Measurements from ENCODE around the gene DIO3. TPM values are rescaled to one million over a fixed set of nuclear protein-coding genes. Genes with fewer than 3 reads are reported as not detected.

Gene DIO3
- total and polyA plus RNA-seq, 2 of the 4 experiments (the other 2 are of a cell fraction): not detected

- CTCF ChIA-PET: no interaction called here
Measured at GRCh38 chr14:101582294-101582693, 21.0 kb downstream of the DIO3 start.

More at GRCh38 chr14:101582294-101582693, 21.0 kb downstream of the DIO3 start:
- intact Hi-C loops (cut with micrococcal nuclease) (no loop called here), in situ Hi-C loops (cut with MboI; ENCODE audit: low sequenced_read_pairs) (no loop called here), dilution Hi-C loops (cut with HindIII; ENCODE audit: low sequenced_read_pairs, unreplicated experiment) (no loop called here)
- Histone ChIP-seq H3K18ac (ENCODE audit: low read depth, low read length) (no peak overlapping the region), H4K20me1 (ENCODE audit: insufficient read depth, low read length) (no peaks in the 10 kb centered on the region), H3K9ac (ENCODE audit: low read depth, low read length) (no peak overlapping the region), H3K23ac (ENCODE audit: low read depth, low read length) (no peak overlapping the region), H3K4me2 (ENCODE audit: low read depth, low read length) (no peak overlapping the region), H2AK5ac (ENCODE audit: low read depth, low read length) (no peak overlapping the region), H2AFZ (replicated peaks; ENCODE audit: low read length, poor library complexity) (no peak overlapping the region), H3K4me3 (ENCODE audit: insufficient read depth, low read depth, low read length) (no peak overlapping the region), H4K91ac (ENCODE audit: insufficient read depth, low read depth, low read length) (no peak overlapping the region), H3K4me1 (ENCODE audit: control insufficient read depth, insufficient read depth, low read length) (no peaks in the 10 kb centered on the region), H3K56ac (ENCODE audit: extremely low read depth, insufficient read depth, low read length) (no peak overlapping the region), H3K14ac (replicated peaks; ENCODE audit: low read depth, low read length) (no peak overlapping the region), H2BK120ac (ENCODE audit: low read depth, low read length) (no peak overlapping the region), H2BK5ac (ENCODE audit: low read depth, low read length, poor library complexity, severe bottlenecking) (no peak overlapping the region), H2AK9ac (replicated peaks; ENCODE audit: low read depth, low read length, poor library complexity) (no peak overlapping the region), H3K9me3 (ENCODE audit: control insufficient read depth, insufficient read depth, low read length) (no peaks in the 10 kb centered on the region; the same call in 1 of the 2 replicates), H3K79me1 (ENCODE audit: low read depth in 1 of 2, low read length in 2 of 2) (no peaks in the 10 kb centered on the region), H3K36me3 (ENCODE audit: control insufficient read depth, insufficient read depth, low read length) (no peaks in the 10 kb centered on the region), H3K4ac (ENCODE audit: low read depth, low read length) (no peak overlapping the region), H3K27ac (ENCODE audit: insufficient read depth, low read length) (no peak overlapping the region), H4K5ac (ENCODE audit: low read depth, low read length) (no peak overlapping the region), H3K27me3 (ENCODE audit: control insufficient read depth, insufficient read depth, low read length) (peaks cover 32% of the 10 kb centered on the region), H2BK20ac (ENCODE audit: low read depth, low read length) (no peak overlapping the region), H3K9me1 (ENCODE audit: insufficient read depth, low read length) (no peaks in the 10 kb centered on the region), H4K8ac (ENCODE audit: low read depth in 2 of 2, low read length in 2 of 2) (no peak overlapping the region), H2BK15ac (ENCODE audit: low read depth, low read length) (no peak overlapping the region)
- no TSS peak for BruUV-seq (replicated peaks)
- TF ChIP-seq BHLHE40 (IDR thresholded peaks at IDR 0.05; ENCODE audit: low read depth, low read length): no peak
- TF ChIP-seq MAFK (IDR thresholded peaks at IDR 0.05; ENCODE audit: low read depth, low read length): no peak
- no peak for TF ChIP-seq ELK1 (IDR thresholded peaks at IDR 0.05; ENCODE audit: borderline replicate concordance, low read depth, low read length)
- TF ChIP-seq MXI1 (IDR thresholded peaks at IDR 0.05; ENCODE audit: borderline replicate concordance, low read depth, low read length): no peak
- TF ChIP-seq CEBPB (IDR thresholded peaks at IDR 0.05; ENCODE audit: low read depth, low read length): no peak
- no peak for TF ChIP-seq CHD1 (IDR thresholded peaks at IDR 0.05; ENCODE audit: low read depth, low read length)
- TF ChIP-seq MAZ (IDR thresholded peaks at IDR 0.05; ENCODE audit: borderline replicate concordance, low read depth, low read length): no peak
- TF ChIP-seq RAD21 (IDR thresholded peaks at IDR 0.05; ENCODE audit: low read length): no peak
- TF ChIP-seq CTCF (conservative IDR thresholded peaks at IDR 0.05; ENCODE audit: low read depth, low read length): no peak
- no peak for TF ChIP-seq POLR2A (IDR thresholded peaks at IDR 0.05; ENCODE audit: low read depth, low read length)
- TF ChIP-seq NFE2L2 (IDR thresholded peaks at IDR 0.05; ENCODE audit: low read depth, low read length): no peak
- TF ChIP-seq RFX5 (IDR thresholded peaks at IDR 0.05; ENCODE audit: low read depth, low read length): no peak
- TF ChIP-seq RCOR1 (IDR thresholded peaks at IDR 0.05; ENCODE audit: insufficient replicate concordance, low read length): no peak
- no peak for TF ChIP-seq SMC3 (IDR thresholded peaks at IDR 0.05; ENCODE audit: low read depth, low read length)
- no peak for TF ChIP-seq USF2 (IDR thresholded peaks at IDR 0.05; ENCODE audit: low read depth, low read length)
- TF ChIP-seq FOS (IDR thresholded peaks at IDR 0.05; ENCODE audit: low read depth, low read length): no peak
- DNase-seq: no peak
- no peak for ATAC-seq (ENCODE audit: low read depth)
- POLR2A ChIA-PET (ENCODE audit: unreplicated experiment): no interaction called here
- WGBS, 2 experiments (ENCODE audit: extremely low coverage in 2 of 2, insufficient read length in 1 of 2): no CpG with 5 or more reads among the region's 5 CpGs

All from IMR-90 (cell line).